ENCODE results near the gene STX5. TPM values are rescaled to one million over a fixed set of nuclear protein-coding genes. Genes with fewer than 3 reads are reported as not detected.
"Not testable (repeated sequence)": the region's sequence is repeated elsewhere in the genome, so short reads cannot be mapped to it uniquely, and the experiment has no call there.

STX5 gene
- total and polyA plus RNA-seq, 7 donors: 27.1 to 37.8 (median 30.7) TPM

DNA sequence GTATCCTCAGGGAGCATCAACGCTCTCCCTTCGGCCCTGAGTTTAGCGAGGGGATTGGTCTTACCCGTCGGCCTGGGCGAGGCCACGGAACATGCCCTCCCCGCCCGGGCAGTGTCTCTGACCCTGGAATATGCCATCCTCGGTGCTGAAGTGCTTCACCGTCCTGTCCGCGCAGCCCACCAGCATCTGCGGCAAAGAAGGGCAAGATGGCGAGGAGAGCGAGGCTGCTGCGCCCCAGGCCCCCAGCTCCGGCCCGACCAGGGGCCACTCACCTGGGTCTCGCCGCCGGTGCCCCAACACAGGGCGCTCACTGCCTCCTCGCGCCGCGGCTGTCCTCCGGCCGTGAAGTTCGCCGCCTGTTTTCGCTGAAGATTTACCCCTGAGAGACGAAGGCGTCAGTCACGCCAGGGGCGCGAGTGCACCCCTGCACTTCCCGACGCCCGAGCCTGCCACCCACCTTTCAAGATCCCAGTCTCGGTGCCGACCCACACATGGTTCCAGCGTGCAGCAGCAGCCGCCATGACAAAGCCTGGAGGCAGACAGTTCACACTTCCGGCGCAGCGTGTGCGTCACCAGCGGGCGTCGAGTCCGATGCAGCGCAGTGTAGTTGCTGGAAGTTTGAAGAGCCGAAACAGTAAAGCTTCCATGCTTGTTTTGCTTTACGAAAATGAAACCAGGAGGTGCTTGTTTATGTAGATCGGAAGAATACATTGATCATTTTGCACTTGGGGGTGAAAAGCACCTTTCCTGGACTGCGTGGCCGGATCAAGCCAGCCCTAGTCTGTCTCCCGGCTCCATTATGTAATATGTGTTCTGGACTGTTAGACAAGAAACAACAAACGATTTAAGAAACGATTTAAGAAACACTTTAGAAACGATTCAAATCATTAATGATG lies 7.4 kb upstream of the STX5 start, which contains the start of gene WDR74:
Gene WDR74 (minus strand): TSS at position 541 of the 896 bp plus-strand sequence. CDS start 20 bp downstream, at position 521.
- Histone ChIP-seq H3K27ac (peak within 1 kb of the TSS; percentile 96 to 98 (median 98)), H3K4me3 (peak within 1 kb of the TSS; percentile 76 to 92 (median 87)), H3K27me3 (no peaks in the 10 kb centered on the region), H3K36me3 (peaks cover 0 to 27% (median 3%) of the 10 kb centered on the region in 4 donors), H3K4me1 (peaks cover 0 to 45% (median 27%) of the 10 kb centered on the region in 4 donors), H3K9me3 (no peaks in the 10 kb centered on the region)
- peak; percentile 79 to 87 for TF ChIP-seq POLR2A (IDR thresholded peaks at IDR 0.05)
- TF ChIP-seq, protein P1, sequence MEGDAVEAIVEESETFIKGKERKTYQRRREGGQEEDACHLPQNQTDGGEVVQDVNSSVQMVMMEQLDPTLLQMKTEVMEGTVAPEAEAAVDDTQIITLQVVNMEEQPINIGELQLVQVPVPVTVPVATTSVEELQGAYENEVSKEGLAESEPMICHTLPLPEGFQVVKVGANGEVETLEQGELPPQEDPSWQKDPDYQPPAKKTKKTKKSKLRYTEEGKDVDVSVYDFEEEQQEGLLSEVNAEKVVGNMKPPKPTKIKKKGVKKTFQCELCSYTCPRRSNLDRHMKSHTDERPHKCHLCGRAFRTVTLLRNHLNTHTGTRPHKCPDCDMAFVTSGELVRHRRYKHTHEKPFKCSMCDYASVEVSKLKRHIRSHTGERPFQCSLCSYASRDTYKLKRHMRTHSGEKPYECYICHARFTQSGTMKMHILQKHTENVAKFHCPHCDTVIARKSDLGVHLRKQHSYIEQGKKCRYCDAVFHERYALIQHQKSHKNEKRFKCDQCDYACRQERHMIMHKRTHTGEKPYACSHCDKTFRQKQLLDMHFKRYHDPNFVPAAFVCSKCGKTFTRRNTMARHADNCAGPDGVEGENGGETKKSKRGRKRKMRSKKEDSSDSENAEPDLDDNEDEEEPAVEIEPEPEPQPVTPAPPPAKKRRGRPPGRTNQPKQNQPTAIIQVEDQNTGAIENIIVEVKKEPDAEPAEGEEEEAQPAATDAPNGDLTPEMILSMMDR (IDR thresholded peaks at IDR 0.05): no peak
- peak in 1 of 4 donors; percentile 46 for TF ChIP-seq EP300 (IDR thresholded peaks at IDR 0.05)
- TF ChIP-seq POLR2AphosphoS5 (IDR thresholded peaks at IDR 0.05): peak; percentile 98 to 99 (median 98)
- peak; percentile 95 for DNase-seq
- intact Hi-C loops (cut with DNase I): no loop called here
- 0% methylated on average over 62 of the region's 62 CpGs for WGBS, 2 donors

DNA sequence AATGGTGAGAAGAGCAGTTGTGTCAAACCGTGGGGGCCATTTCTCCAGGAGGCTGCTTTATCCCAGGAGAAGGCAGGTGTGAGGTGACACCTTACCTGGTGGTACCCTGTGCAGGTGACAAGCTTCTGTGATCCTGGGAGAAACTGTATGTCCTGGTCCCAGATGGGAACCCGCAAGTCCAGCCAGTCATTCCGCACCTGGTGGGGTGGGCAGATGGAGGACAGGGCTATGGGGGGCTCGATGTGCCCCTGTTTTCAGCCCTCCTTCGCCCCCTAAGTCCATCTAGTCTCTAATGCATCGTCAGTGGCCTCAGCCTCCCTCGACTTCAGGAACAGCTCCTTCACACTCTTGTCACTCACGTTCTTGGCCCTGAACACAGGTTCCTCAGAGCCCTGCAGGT lies 3.5 kb upstream of the STX5 start:
- Histone ChIP-seq H3K9me3 (no peaks in the 10 kb centered on the region), H3K4me3 (no peak overlapping the region), H3K36me3 (peaks cover 0 to 35% (median 9%) of the 10 kb centered on the region in 4 donors), H3K4me1 (peaks cover 0 to 54% (median 37%) of the 10 kb centered on the region in 4 donors), H3K27me3 (no peaks in the 10 kb centered on the region), H3K27ac (no peak overlapping the region)
- WGBS, 2 donors: 87 to 90% methylated on average over 8 of the region's 8 CpGs
- intact Hi-C loops (cut with DNase I): no loop called here
- no peak for TF ChIP-seq POLR2A (IDR thresholded peaks at IDR 0.05)
- TF ChIP-seq POLR2AphosphoS5 (IDR thresholded peaks at IDR 0.05): no peak
- TF ChIP-seq, protein P1 (IDR thresholded peaks at IDR 0.05): no peak
- TF ChIP-seq EP300 (IDR thresholded peaks at IDR 0.05): no peak
- DNase-seq: no peak

DNA sequence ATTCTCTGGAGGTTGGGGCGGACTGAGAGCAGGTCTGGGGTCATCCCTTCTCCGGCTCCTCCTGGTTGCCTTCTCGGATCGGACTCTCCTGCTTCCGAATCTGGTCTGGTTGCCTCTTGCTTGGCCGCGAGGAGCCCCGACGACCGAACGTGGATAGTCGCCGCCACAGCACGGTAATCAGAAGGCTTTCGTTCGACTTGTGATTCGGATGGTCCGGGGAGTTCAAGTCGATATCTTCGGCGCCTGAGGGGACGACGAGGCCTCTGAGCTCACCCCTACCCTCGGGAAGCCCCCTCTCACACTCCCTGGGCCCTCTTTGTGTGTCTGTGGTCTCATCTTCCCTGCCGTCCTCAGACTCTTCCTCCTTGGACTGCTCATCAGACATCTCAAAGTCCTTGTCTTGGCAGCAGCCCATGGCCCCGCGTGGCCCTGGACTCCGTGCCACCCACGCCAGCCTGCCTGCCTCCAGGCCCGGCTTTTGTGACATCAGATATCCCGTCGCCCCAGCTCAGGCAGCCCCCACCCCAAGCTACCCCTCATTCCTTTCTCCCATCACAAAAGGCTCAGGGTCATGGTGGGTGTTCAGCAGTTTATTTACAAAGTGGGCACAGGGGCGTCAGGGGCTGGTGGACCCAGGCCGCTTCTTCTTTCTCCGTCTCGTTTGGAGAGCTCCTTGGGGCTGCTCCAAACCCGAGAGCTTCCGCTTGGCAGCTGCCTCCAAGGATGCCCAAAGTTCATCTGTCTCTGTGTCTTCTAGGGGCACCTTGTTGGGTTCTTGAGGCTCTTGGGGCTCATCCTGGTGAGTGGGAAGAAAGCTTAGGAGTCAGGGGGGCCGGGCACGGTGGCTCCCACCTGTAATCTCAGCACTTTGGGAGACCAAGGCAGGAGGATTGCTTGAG lies 734 bp upstream of the STX5 start, which contains the start of gene TEX54:
Gene TEX54 (minus strand): TSS at position 506 of the 899 bp plus-strand sequence.
- Histone ChIP-seq H3K9me3 (no peaks in the 10 kb centered on the region), H3K27me3 (no peaks in the 10 kb centered on the region), H3K4me3 (peak within 1 kb of the TSS; percentile 77 to 90 (median 84)), H3K4me1 (peaks cover 0 to 54% (median 45%) of the 10 kb centered on the region in 4 donors), H3K36me3 (peaks cover 3 to 45% (median 12%) of the 10 kb centered on the region in 4 donors), H3K27ac (peak within 1 kb of the TSS; percentile 95 to 99 (median 96))
- intact Hi-C loops (cut with DNase I): loop anchor here (5.0 kb wide), 2 partner anchors 40 to 105 kb away; partner anchors contain the start of genes HNRNPUL2, TMEM223 and TTC9C
- TF ChIP-seq POLR2A (IDR thresholded peaks at IDR 0.05) (no peak), EP300 (IDR thresholded peaks at IDR 0.05) (no peak), POLR2AphosphoS5 (IDR thresholded peaks at IDR 0.05) (no peak)
- TF ChIP-seq, protein P1 (IDR thresholded peaks at IDR 0.05): no peak
- DNase-seq: peak; percentile 75
- 9 to 20% methylated on average over 40 of the region's 40 CpGs for WGBS, 2 donors

DNA sequence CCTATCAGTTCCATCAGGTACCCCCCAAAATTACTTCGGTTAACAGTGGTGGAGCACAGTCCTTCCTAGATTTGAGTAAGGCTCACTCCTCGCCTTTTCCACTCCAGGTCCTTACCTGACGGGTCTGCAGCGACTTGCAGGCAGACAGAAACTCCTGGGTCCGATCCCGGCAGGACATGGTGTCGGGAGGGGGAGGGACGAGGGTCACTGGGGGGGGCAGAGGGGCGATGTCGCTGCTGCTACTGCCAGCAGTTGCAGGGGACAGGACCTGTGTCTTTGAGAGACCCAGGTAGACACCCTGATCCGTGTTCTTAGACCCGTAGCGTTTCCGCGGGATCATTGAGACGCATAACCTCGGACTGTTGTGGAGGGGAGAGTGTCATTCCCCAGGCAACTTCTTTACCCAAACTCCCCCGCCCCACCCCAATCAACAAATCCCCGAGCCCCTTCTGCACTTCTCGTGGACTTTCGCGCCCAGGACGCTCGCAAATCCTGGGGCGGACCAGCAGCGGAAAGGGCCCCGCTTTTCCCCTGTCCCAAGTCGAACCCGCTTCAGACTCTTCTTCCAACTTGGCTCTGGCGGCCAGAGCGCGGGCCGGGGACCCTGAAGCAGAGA lies 839 bp downstream of the STX5 start:
- peak overlapping the region; percentile 95 to 99 (median 96) for H3K27ac ChIP-seq
- TF ChIP-seq POLR2A (IDR thresholded peaks at IDR 0.05) (no peak), POLR2AphosphoS5 (IDR thresholded peaks at IDR 0.05) (no peak), EP300 (IDR thresholded peaks at IDR 0.05) (no peak)
- TF ChIP-seq, protein P1 (IDR thresholded peaks at IDR 0.05): no peak
- 1% methylated on average over 33 of the region's 33 CpGs for WGBS, 2 donors
- H3K27me3 ChIP-seq: no peaks in the 10 kb centered on the region
- DNase-seq: peak; percentile 70
- peaks cover 16 to 50% (median 27%) of the 10 kb centered on the region in 4 donors for H3K36me3 ChIP-seq
- intact Hi-C loops (cut with DNase I): loop anchor here (2.0 to 5.0 kb wide), 3 partner anchors 26 to 104 kb away; partner anchors contain the start of genes HNRNPUL2, NXF1, TMEM223 and TTC9C
- H3K4me3 ChIP-seq: peak overlapping the region; percentile 77 to 90 (median 84)
- H3K9me3 ChIP-seq: no peaks in the 10 kb centered on the region
- peaks cover 0 to 51% (median 45%) of the 10 kb centered on the region in 4 donors for H3K4me1 ChIP-seq

- H3K4me3 ChIP-seq; H3K27ac ChIP-seq; DNase-seq; H3K9me3 ChIP-seq; intact Hi-C loops (cut with DNase I); H3K27me3 ChIP-seq: not testable (repeated sequence)
- peaks cover 41 to 54% (median 48%) of the 10 kb centered on the region in 4 donors for H3K36me3 ChIP-seq
- peaks cover 0 to 38% (median 35%) of the 10 kb centered on the region in 4 donors for H3K4me1 ChIP-seq
- 96% methylated on average over 8 of the region's 8 CpGs for WGBS, 2 donors
Observed at GRCh38 chr11:62828130-62828529, 3.7 kb downstream of the STX5 start.

All from sigmoid colon (tissue), 7 donors.